ENCODE results near the gene PRIMA1.

Gene PRIMA1

DNA sequence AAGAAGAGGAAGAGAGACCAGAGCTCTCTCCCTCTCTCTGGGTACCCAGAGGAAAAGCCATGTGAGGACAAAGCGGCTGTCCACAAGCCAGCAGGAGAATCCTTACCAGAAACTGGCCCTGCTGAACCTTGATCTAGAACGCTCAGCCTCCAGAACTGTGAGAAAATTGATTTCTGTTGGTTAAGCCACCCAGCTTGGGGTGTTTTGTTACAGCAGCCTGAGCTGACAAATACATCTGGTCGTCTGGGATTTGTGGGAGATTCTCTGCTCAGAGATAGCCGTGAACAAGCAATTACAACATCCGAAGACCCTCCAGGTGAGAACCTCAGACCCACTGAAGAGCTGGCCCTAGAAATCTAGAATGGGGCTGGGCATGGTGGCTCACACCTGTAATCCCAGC, 6.5 kb upstream of the PRIMA1 start:
- no peak for DNase-seq (ENCODE audit: low read depth)

DNA sequence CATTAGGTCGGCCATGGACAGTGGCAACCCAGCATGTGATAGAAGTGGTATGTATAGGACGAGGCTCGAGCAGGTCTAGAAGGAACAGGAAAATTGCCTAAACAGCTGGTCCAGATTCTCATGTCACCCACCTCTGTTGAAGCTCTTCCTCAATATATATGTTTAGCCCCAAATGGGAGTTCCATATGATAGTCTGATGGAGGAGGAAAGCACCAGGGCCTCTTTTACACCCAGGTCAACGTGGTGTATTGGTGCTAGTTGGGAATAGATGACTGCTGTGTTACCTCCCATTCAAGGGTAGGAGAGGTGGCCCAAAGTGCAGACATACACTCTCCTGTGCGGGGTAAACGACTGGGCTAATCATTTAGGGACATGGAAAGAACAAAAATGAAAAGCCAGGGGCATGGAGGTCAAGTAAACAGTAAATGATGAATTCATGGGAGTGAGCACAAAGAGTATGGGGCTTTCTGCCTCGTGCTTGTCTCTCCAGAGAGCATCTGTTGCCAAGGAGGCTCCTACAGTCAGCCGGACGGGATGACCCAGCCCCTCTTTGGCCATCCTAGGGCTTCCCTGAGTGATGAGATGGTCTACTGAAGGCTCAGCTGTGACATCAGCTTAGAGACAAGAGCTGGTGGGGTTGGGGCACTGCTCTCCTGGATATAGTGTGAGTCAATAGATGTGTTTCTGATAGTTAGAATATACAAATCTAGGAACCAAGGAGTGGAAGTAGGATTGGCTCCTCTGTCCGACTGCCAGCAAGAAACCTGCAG, 5.5 kb upstream of the PRIMA1 start:
- DNase-seq (ENCODE audit: low read depth), result no peak

- no peak for DNase-seq (ENCODE audit: low read depth)
Observed at GRCh38 chr14:93792391-93792790, 4.1 kb upstream of the PRIMA1 start.

- no peak for DNase-seq (ENCODE audit: low read depth)
Observed at GRCh38 chr14:93790966-93791365, 2.7 kb upstream of the PRIMA1 start.

DNA sequence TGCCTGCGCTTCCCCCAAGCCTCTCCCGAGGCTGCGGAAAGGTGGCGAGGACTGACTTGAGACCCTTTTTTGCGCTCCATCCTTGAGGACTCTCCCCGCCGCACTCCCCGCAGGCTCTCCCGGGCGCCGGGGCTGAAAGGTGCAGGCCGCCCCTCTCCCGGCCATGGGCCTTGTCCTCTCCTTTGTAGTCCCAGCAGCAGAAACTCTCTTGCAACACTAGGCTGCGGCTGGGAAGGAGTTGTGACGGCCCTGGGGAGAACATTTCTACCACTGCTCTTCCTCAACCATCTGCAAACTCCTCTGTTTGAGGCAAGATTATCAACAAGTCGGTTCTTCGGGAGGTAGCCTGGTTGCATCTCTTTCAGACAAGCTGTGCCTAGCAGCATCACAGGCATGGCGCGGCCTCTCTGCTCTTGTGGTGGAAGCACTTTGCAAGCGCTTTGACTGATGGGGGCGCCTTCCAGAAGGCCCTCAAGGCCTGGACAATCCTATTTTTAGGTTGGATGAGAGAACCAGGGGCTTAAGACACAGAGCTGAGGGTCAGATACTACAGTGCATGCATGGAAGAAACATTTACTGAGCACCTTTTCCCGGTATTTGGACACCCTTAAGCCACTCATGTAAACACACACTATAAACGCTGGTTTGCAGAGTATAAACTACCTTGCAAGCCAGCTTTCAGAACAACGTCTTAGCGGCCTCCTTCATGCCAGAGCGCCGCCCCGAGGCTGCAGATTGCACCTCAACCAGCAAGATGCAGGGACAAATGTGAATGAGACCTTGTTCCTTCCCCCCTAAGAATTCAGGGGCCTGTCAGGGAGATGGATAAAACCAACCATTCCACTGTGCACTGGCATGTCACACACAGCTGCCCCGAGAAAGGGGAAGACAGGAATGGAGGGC, 1.2 kb upstream of the PRIMA1 start:
- no peak for DNase-seq (ENCODE audit: low read depth)

- no peak for DNase-seq (ENCODE audit: low read depth)
Observed at GRCh38 chr14:93788543-93789227, 400 bp upstream of the PRIMA1 start.

- no peak for DNase-seq (ENCODE audit: low read depth)
Observed at GRCh38 chr14:93787465-93788292, 606 bp downstream of the PRIMA1 start.

- no peak for DNase-seq (ENCODE audit: low read depth)
Observed at GRCh38 chr14:93785423-93785822, 2.9 kb downstream of the PRIMA1 start.

- no peak for DNase-seq (ENCODE audit: low read depth)
Observed at GRCh38 chr14:93784878-93785277, 3.4 kb downstream of the PRIMA1 start.

GRCh38 chr14:93780813-93781400, 7.4 kb downstream of the PRIMA1 start:
- DNase-seq (ENCODE audit: low read depth), result no peak

- no peak for DNase-seq (ENCODE audit: low read depth)
Observed at GRCh38 chr14:93778856-93779629, 9.2 kb downstream of the PRIMA1 start.

- no peak for DNase-seq (ENCODE audit: low read depth)
Observed at GRCh38 chr14:93778453-93778852, 9.8 kb downstream of the PRIMA1 start.

- no peak for DNase-seq (ENCODE audit: low read depth)
Observed at GRCh38 chr14:93775744-93776143, 12.5 kb downstream of the PRIMA1 start.

DNA sequence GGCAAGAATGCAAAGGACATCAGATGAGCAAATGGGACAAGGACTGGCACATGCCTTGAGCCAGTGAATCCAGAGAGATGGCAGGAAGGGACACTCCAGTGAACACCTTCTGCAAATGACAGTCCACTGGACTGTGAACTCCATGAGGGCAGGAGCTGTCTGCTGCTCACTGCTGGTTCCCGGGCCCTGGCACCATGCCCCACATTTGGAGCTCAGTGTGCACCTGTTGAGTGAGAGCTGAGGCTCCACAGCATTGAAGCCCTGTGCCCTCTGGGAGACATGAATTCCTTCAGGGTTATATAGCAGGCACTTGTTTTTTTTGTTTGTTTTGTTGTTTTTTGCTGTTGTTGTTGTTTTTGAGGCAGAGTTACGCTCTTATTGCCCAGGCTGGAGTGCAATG, 13.1 kb downstream of the PRIMA1 start:
- no peak for DNase-seq (ENCODE audit: low read depth)

- no peak for DNase-seq (ENCODE audit: low read depth)
Observed at GRCh38 chr14:93772263-93772662, 16.0 kb downstream of the PRIMA1 start.

DNA sequence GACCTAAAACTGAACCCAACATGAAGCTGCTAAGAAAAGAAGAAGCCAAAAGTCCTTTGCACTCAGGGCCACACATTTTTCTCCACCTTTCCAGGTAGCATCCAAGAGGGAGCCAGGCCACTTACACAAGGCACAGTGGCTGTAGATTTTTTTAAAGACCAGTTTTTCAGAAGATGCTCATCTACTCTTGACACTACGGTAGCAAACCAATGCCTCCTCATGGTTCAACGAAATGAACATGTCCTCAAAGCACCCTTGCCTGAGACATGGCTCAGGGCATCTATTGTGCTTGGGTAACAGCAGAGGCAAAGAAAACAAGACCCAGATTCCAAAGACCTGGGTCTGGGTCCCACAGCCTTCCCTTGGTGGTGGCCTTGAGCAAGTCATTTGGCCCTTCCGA, 22.3 kb downstream of the PRIMA1 start:
- no peak for DNase-seq (ENCODE audit: low read depth)

GRCh38 chr14:93765155-93765554, 23.1 kb downstream of the PRIMA1 start:
- no peak for DNase-seq (ENCODE audit: low read depth)

- no peak for DNase-seq (ENCODE audit: low read depth)
Observed at GRCh38 chr14:93764211-93764659, 24.1 kb downstream of the PRIMA1 start.

DNA sequence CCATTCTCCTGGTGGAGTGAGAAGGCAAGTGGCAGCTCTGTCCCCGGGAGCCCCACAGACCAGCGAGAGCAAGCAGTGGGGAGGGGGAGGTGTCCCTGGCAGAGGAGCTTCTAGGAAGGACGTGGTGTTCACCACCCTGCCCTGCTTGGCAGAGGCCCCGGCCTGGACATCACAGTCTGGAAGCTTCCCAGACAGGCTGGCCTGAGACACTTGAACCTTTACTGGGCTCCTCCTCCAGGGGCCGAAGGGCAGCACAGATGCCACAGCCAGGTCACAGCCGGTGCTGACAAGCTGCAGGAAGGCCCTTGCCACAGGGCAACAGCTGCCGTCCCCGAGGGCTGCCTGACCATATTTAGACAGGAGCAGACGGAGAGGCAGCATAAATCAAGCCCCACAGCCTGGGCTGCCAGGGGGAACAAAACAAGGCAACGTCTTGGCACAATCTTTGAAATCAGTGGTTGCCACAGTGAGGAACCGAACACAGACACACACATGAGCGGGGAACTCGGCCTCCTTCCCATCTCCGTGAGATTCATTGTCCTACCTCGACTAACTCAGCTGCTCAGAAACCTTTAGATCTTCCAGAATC, 28.5 kb downstream of the PRIMA1 start:
- no peak for DNase-seq (ENCODE audit: low read depth)

- DNase-seq (ENCODE audit: low read depth), result no peak
Observed at GRCh38 chr14:93757206-93757605, 31.1 kb downstream of the PRIMA1 start.
